HCT116 (cell line): ENCODE data around the gene LRP2BP. TPM values are rescaled to one million over a fixed set of nuclear protein-coding genes. Genes with fewer than 3 reads are reported as not detected.

Experiments
- ATAC-seq: fragments of 200-7000 bp; cut with Tn5 transposase; 2 replicates; pipeline ENCODE4 v1.9.1; 2020; ENCODE audit warnings: mild to moderate bottlenecking, moderate library complexity
- BruUV-seq: library from RNA; stranded (reverse); fragments of 400-500 nt; replicated peaks from 2 replicates; lab custom pipeline; 2021; lab: Mats Ljungman, UMichigan
- CTCF ChIA-PET: fragments of 300-600 bp; sonication (Branson Sonifier 250); formaldehyde crosslinking; loops from one replicate; lab custom pipeline; 2021; ENCODE audit warnings: antibody characterized with exemption; lab: Charles Lee
- POLR2A ChIA-PET: fragments of 300-600, 350-600 bp; sonication (Branson Sonifier 250); formaldehyde crosslinking; loops from one replicate; lab custom pipeline; 2021; ENCODE audit warnings: antibody characterized with exemption; lab: Charles Lee
- RAD21 ChIA-PET, 2 experiments: fragments of 300-600 bp; sonication (Branson Sonifier 250); formaldehyde crosslinking; loops; one replicate each; lab custom pipeline; 2023; ENCODE audit warnings: low total read pairs in 2 of 2; ENCODE audit not compliant: uncharacterized antibody in 2 of 2, unreplicated experiment in 2 of 2, low non-redundant PET in 1 of 2; lab: Charles Lee
- DNase-seq: peaks from one replicate; pipeline ENCODE4 v3.0.0-alpha.2; 2010; ENCODE audit warnings: low read depth, low spot score
- H2AFZ ChIP-seq: fragments of 200-600 bp; shearing (Covaris generic), sonication (generic); 2 replicates; pipeline ENCODE4 v1.6.1; 2017; ENCODE audit warnings: low read depth, mixed run types, mixed read lengths, antibody characterized with exemption, low read length; ENCODE audit not compliant: poor library complexity, severe bottlenecking
- H3K27ac ChIP-seq: 2 replicates; pipeline ENCODE4 v1.5.1; 2012; ENCODE audit warnings: low read depth, low read length
- H3K27me3 ChIP-seq: fragments of 200-600 bp; sonication (generic); 2 replicates; pipeline ENCODE4 v1.6.1; 2016; ENCODE audit warnings: mixed run types, low read length, mixed read lengths; ENCODE audit not compliant: insufficient read depth
- H3K36me3 ChIP-seq, 2 experiments: fragments of 200-500 bp in 1 of 2; fragments of 200-600 bp in 1 of 2; sonication (Bioruptor generic) in 1 of 2; sonication (generic) in 1 of 2; 2 replicates each; pipeline versions ENCODE4 v1.5.1 to v1.6.1; 2014 to 2016; ENCODE audit warnings: low read length in 2 of 2, inconsistent platforms in 1 of 2, mixed read lengths in 1 of 2, mixed run types in 1 of 2; ENCODE audit not compliant: insufficient read depth in 2 of 2, control insufficient read depth in 1 of 2
- H3K4me1 ChIP-seq, 2 experiments: fragments of 200-600 bp in 1 of 2; sonication (generic) in 1 of 2; 2 replicates each; pipeline versions ENCODE4 v1.5.1 to v1.6.1; 2012 to 2017; ENCODE audit warnings: low read length in 2 of 2, inconsistent platforms in 1 of 2, mild to moderate bottlenecking in 1 of 2, mixed read lengths in 1 of 2, mixed run types in 1 of 2, moderate library complexity in 1 of 2; ENCODE audit not compliant: insufficient read depth in 2 of 2, control insufficient read depth in 1 of 2
- H3K4me2 ChIP-seq: fragments of 200-600 bp; sonication (generic); 2 replicates; pipeline ENCODE4 v1.6.1; 2017; ENCODE audit warnings: mixed run types, low read length, mixed read lengths
- H3K4me3 ChIP-seq, 2 experiments: fragments of 200-600 bp in 1 of 2; sonication (generic) in 1 of 2; replicated peaks in 1 of 2; 2 replicates each; pipeline ENCODE4 v1.5.1; 2011 to 2016; ENCODE audit warnings: low read length in 2 of 2, control low read depth in 1 of 2, low read depth in 1 of 2, mild to moderate bottlenecking in 1 of 2, mixed read lengths in 1 of 2, mixed run types in 1 of 2
- H3K79me2 ChIP-seq: fragments of 200-600 bp; sonication (generic); 2 replicates; pipeline ENCODE4 v1.6.1; 2017; ENCODE audit warnings: mild to moderate bottlenecking, mixed run types, low read length, moderate library complexity, mixed read lengths; ENCODE audit not compliant: insufficient read depth
- H3K9ac ChIP-seq: fragments of 200-600 bp; sonication (generic); 2 replicates; pipeline ENCODE4 v1.6.1; 2016; ENCODE audit warnings: low read length, mixed read lengths
- H3K9me2 ChIP-seq: fragments of 200-600 bp; sonication (generic), shearing (Covaris generic); 2 replicates; pipeline ENCODE4 v1.6.1; 2017; ENCODE audit warnings: mixed run types, mild to moderate bottlenecking, moderate library complexity; ENCODE audit not compliant: insufficient read depth
- H3K9me3 ChIP-seq, 2 experiments: fragments of 200-500 bp in 1 of 2; fragments of 200-600 bp in 1 of 2; sonication (Bioruptor generic) in 1 of 2; sonication (generic) in 1 of 2; 2 replicates each; pipeline ENCODE4 v1.6.1; 2014 to 2017; ENCODE audit warnings: low read length in 2 of 2, mixed read lengths in 2 of 2, inconsistent platforms in 1 of 2, low read depth in 1 of 2, mild to moderate bottlenecking in 1 of 2, mixed run types in 1 of 2, moderate library complexity in 1 of 2; ENCODE audit not compliant: control insufficient read depth in 1 of 2, insufficient read depth in 1 of 2
- H4K20me1 ChIP-seq: fragments of 200-600 bp; sonication (generic), shearing (Covaris generic); 2 replicates; pipeline ENCODE4 v1.6.1; 2017; ENCODE audit warnings: mixed run types, mild to moderate bottlenecking, moderate library complexity; ENCODE audit not compliant: insufficient read depth
- CBX3 ChIP-seq: IDR thresholded peaks from 2 replicates; pipeline ENCODE4 v1.6.1; 2012; ENCODE audit warnings: low read depth
- CEBPB ChIP-seq: IDR thresholded peaks from 2 replicates; pipeline ENCODE4 v1.6.1; 2012; ENCODE audit warnings: low read depth
- EGR1 ChIP-seq: IDR thresholded peaks from 2 replicates; pipeline ENCODE4 v1.6.1; 2012; ENCODE audit warnings: low read depth
- ELF1 ChIP-seq: IDR thresholded peaks from 2 replicates; pipeline ENCODE4 v1.6.1; 2012; ENCODE audit warnings: low read depth, borderline replicate concordance
- EZH2 ChIP-seq: fragments of 200-600 bp; sonication (generic); IDR thresholded peaks from 2 replicates; pipeline ENCODE4 v1.6.1; 2017; ENCODE audit warnings: antibody characterized with exemption, mixed run types
- EZH2phosphoT487 ChIP-seq: fragments of 200-600 bp; IDR thresholded peaks from 2 replicates; pipeline ENCODE4 v1.6.1; 2018; ENCODE audit warnings: antibody characterized with exemption, borderline replicate concordance
- FOSL1 ChIP-seq: IDR thresholded peaks from 2 replicates; pipeline ENCODE4 v1.6.1; 2012; ENCODE audit warnings: low read depth
- JUND ChIP-seq: IDR thresholded peaks from 2 replicates; pipeline ENCODE4 v1.6.1; 2012
- MAX ChIP-seq: IDR thresholded peaks from 2 replicates; pipeline ENCODE4 v1.6.1; 2012
- POLR2A ChIP-seq: IDR thresholded peaks from 2 replicates; pipeline ENCODE4 v1.7.0; 2011; ENCODE audit warnings: borderline replicate concordance; ENCODE audit not compliant: insufficient read depth, insufficient read length; ENCODE audit errors: extremely low read depth
- SIN3A ChIP-seq: IDR thresholded peaks from 2 replicates; pipeline ENCODE4 v1.6.1; 2012; ENCODE audit warnings: low read depth
- SP1 ChIP-seq: IDR thresholded peaks from 2 replicates; pipeline ENCODE4 v1.6.1; 2012; ENCODE audit warnings: low read depth
- TCF7L2 ChIP-seq: IDR thresholded peaks from 2 replicates; pipeline ENCODE4 v1.7.0; 2011; ENCODE audit warnings: borderline replicate concordance, inconsistent platforms; ENCODE audit not compliant: insufficient read depth, insufficient read length; ENCODE audit errors: extremely low read depth
- YY1 ChIP-seq: IDR thresholded peaks from 2 replicates; pipeline ENCODE4 v1.6.1; 2011; ENCODE audit warnings: low read length, low read depth, moderate library complexity, mild to moderate bottlenecking; ENCODE audit not compliant: insufficient replicate concordance; ENCODE audit errors: extremely low read depth
- intact Hi-C: fragments of 100-400 bp; cut with micrococcal nuclease; formaldehyde crosslinking; loops from 2 replicates; pipeline ENCODE4 v1.10.0; 2022
- total RNA-seq: library from RNA; stranded (reverse); gene quantifications from one replicate; pipeline ENCODE4 v1.2.1, GENCODE V29; 2021; ENCODE audit not compliant: unreplicated experiment
- TF ChIP-seq, protein P1 (sequence below), 3 experiments: fragments of 200-600 bp in 1 of 3; sonication (generic) in 1 of 3; IDR thresholded peaks in 2 of 3; conservative IDR thresholded peaks in 1 of 3; 2 replicates each; pipeline ENCODE4 v1.5.1; 2012 to 2017; ENCODE audit warnings: low read depth in 2 of 3, low read length in 2 of 3, antibody characterized with exemption in 1 of 3, borderline replicate concordance in 1 of 3, control low read depth in 1 of 3, mild to moderate bottlenecking in 1 of 3, mixed read lengths in 1 of 3, mixed run types in 1 of 3, moderate library complexity in 1 of 3; ENCODE audit not compliant: insufficient read depth in 1 of 3
- TF ChIP-seq, protein P2 (sequence below): IDR thresholded peaks from 2 replicates; pipeline ENCODE4 v1.6.1; 2012

The LRP2BP gene
- total RNA-seq, 1 experiment from 2014 or later: 2.9 TPM

DNA sequence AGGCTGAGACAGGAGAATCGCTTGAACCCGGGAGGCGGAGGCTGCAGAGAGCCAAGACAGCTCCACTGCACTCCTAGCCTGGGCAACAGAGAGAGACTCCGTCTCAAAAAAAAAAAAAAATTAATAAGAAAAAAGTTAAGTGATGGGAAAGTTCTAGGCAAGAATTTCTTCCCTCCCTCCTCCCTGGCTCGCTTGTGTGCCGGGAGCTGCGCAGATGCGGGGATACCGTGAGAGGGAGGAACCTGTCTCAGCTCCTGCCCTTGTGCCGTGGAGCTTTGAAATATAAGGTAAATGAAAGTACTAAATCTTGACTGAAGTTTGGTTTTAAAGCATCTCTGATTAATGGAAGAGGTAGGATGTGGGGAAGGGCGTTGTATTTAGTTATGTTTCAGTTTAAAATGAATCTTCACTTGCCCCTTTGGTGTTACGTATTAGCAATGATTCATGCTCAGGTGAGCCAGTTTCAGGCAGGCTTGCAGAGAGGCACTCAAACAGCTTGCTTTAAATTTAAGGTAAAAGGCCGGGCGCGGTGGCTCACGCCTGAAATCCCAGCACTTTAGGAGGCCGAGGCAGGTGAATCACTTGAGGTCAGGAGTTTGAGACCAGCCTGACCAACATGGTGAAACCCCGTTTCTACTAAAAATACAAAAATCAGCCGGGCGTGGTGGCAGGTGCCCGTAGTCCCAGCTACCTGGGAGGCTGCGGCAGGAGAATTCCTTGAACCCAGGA is 31.4 kb upstream of the LRP2BP start:
- H3K79me2 ChIP-seq: peaks cover 9% of the 10 kb centered on the region; the same call in 1 of the 2 replicates
- H3K27me3 ChIP-seq: no peaks in the 10 kb centered on the region
- H3K4me2 ChIP-seq: peak overlapping the region; percentile 89; the same call in 1 of the 2 replicates
- ATAC-seq (no peak), DNase-seq (no peak)
- H3K9me2 ChIP-seq: no peaks in the 10 kb centered on the region
- H3K36me3 ChIP-seq: no peaks in the 10 kb centered on the region
- H3K9me3 ChIP-seq: no peaks in the 10 kb centered on the region
- BruUV-seq: no TSS peak
- H3K27ac ChIP-seq: no peak overlapping the region
- ChIA-PET POLR2A (no interaction called here), CTCF (no interaction called here), RAD21 (interaction anchor here in 1 of 2 experiments (0.7 kb wide), 1 partner anchor 194 kb away, joined by 3 read pairs; no protein-coding TSS in a partner anchor)
- H2AFZ ChIP-seq: no peak overlapping the region
- intact Hi-C loops: no loop called here
- H3K4me3 ChIP-seq: peak overlapping the region in 1 of 2 experiments; percentile 95; a peak in 1 of 4 replicates
- no peak overlapping the region for H3K9ac ChIP-seq
- H4K20me1 ChIP-seq: no peaks in the 10 kb centered on the region
- peaks cover 3 to 16% of the 10 kb centered on the region in 2 experiments; a peak in 3 of 4 replicates for H3K4me1 ChIP-seq
- TF ChIP-seq SP1 (no peak), TCF7L2 (no peak)

DNA sequence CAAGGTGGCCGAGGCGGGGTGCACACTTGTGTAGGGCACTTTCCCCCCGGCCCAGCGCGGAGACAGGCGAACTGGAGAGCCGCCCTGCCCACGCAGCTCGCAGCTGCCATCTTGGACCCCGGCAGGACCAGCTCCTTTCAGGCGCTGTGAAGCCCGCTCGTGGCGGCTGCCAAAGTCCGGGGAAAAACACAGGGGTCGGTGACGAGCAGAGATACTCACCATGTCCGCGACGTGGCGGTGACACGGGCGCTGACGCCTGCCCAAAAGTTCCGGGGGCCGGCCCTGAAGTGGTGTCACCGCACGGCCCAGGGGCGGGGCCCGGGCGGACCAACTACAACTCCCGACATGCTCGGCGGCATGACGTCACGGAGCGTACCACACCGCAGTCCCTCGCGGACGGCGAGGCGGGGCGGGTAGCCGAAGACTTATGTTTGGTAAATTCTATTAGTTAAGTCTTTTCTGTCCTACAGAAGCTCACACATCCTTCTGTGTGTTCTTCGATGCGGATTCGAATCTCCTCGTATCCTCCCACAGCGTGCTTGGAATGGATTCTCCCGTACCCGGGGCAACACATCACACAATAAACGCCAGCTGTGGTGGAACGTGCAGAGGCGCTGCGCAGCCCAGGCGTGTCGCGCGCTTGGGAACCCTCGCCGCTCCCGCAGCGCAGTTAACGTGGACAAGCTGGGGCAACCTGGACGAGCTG is 30.1 kb upstream of the LRP2BP start, which contains the start of gene UFSP2:
Gene UFSP2 (minus strand): TSS at position 318 of the 706 bp plus-strand sequence. CDS start 96 bp downstream, at position 222.
- intact Hi-C loops: loop anchor here (1.0 kb wide), 1 partner anchor 172 kb away; no protein-coding TSS in a partner anchor
- Histone ChIP-seq H3K4me2 (peak within 1 kb of the TSS; percentile 89), H3K4me3 (peak within 1 kb of the TSS; percentile 95), H3K9ac (peak within 1 kb of the TSS; percentile 74), H3K79me2 (peaks cover 9% of the 10 kb centered on the region; the same call in 1 of the 2 replicates), H3K9me3 (no peaks in the 10 kb centered on the region), H3K4me1 (peaks cover 3 to 16% of the 10 kb centered on the region in 2 experiments; a peak in 3 of 4 replicates), H2AFZ (peak within 1 kb of the TSS; percentile 94), H3K27ac (peak within 1 kb of the TSS; percentile 64), H3K9me2 (no peaks in the 10 kb centered on the region), H3K36me3 (no peaks in the 10 kb centered on the region), H3K27me3 (no peaks in the 10 kb centered on the region), H4K20me1 (no peaks in the 10 kb centered on the region)
- RAD21 ChIA-PET: interaction anchor here in 1 of 2 experiments (0.7 kb wide), 1 partner anchor 195 kb away, joined by 3 read pairs; no protein-coding TSS in a partner anchor
- POLR2A ChIA-PET: interaction anchor here (1.2 to 1.7 kb wide), 2 partner anchors 30 to 31 kb away, joined by 3 to 4 read pairs; partner anchors contain the start of genes ANKRD37 and LRP2BP
- ATAC-seq: peak; percentile 90
- CTCF ChIA-PET: no interaction called here
- DNase-seq: peak; percentile 87
- no TSS peak for BruUV-seq
- TF ChIP-seq FOSL1 (no peak; the same call in 1 of the 2 replicates), POLR2A (no peak), EZH2 (no peak), ELF1 (no peak), MAX (peak; percentile 93), CBX3 (peak; percentile 54), EZH2phosphoT487 (no peak), YY1 (peak; percentile 90), TCF7L2 (peak; percentile 53), EGR1 (peak; percentile 88), SIN3A (peak; percentile 90), CEBPB (no peak), JUND (peak; percentile 85)
- TF ChIP-seq, protein P1, sequence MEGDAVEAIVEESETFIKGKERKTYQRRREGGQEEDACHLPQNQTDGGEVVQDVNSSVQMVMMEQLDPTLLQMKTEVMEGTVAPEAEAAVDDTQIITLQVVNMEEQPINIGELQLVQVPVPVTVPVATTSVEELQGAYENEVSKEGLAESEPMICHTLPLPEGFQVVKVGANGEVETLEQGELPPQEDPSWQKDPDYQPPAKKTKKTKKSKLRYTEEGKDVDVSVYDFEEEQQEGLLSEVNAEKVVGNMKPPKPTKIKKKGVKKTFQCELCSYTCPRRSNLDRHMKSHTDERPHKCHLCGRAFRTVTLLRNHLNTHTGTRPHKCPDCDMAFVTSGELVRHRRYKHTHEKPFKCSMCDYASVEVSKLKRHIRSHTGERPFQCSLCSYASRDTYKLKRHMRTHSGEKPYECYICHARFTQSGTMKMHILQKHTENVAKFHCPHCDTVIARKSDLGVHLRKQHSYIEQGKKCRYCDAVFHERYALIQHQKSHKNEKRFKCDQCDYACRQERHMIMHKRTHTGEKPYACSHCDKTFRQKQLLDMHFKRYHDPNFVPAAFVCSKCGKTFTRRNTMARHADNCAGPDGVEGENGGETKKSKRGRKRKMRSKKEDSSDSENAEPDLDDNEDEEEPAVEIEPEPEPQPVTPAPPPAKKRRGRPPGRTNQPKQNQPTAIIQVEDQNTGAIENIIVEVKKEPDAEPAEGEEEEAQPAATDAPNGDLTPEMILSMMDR (IDR thresholded peaks at IDR 0.05 in 2 of 3, conservative IDR thresholded peaks at IDR 0.05 in 1 of 3; ENCODE audit: borderline replicate concordance in 1 of 3, insufficient read depth in 1 of 3, low read depth in 2 of 3, low read length in 2 of 3): no peak
- TF ChIP-seq, protein P2, sequence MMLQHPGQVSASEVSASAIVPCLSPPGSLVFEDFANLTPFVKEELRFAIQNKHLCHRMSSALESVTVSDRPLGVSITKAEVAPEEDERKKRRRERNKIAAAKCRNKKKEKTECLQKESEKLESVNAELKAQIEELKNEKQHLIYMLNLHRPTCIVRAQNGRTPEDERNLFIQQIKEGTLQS: no peak
